Suprapubic skin (tissue), 3 donors: Measurements from ENCODE around the gene NFIC.

Experiments used
- CTCF ChIP-seq, 2 donors: fragments of 200-600 bp in 1 of 2; fragments of 450-650 bp in 1 of 2; sonication (generic) in 1 of 2; IDR thresholded peaks; one replicate each; pipeline ENCODE4 v1.5.1; 2016 to 2019; ENCODE audit warnings: antibody characterized with exemption in 2 of 2, mild to moderate bottlenecking in 1 of 2, moderate library complexity in 1 of 2
- POLR2A ChIP-seq, 2 donors: fragments of 450-650 bp; IDR thresholded peaks; one replicate each; pipeline ENCODE4 v1.6.1; 2017; ENCODE audit warnings: antibody characterized with exemption in 2 of 2, mild to moderate bottlenecking in 2 of 2, moderate library complexity in 2 of 2

- TF ChIP-seq CTCF (IDR thresholded peaks at IDR 0.05) (no peak), POLR2A (IDR thresholded peaks at IDR 0.05) (no peak)
Measured at GRCh38 chr19:3518255-3518654, 151.9 kb downstream of the NFIC start.
